Hepatocyte (in vitro differentiated cells): ENCODE data around the gene FOXK1.

Experiments
- EZH2phosphoT487 ChIP-seq: fragments of 200-600 bp; sonication (generic); IDR thresholded peaks from one replicate; pipeline ENCODE4 v1.6.1; 2018; ENCODE audit warnings: antibody characterized with exemption, mild to moderate bottlenecking, low read depth, moderate library complexity; ENCODE audit not compliant: unreplicated experiment, severe bottlenecking
- TF ChIP-seq, protein P1 (sequence below): fragments of 200-600 bp; sonication (generic); IDR thresholded peaks from 2 replicates; pipeline ENCODE4 v1.5.1; 2016; ENCODE audit warnings: antibody characterized with exemption, mild to moderate bottlenecking; ENCODE audit not compliant: poor library complexity

DNA sequence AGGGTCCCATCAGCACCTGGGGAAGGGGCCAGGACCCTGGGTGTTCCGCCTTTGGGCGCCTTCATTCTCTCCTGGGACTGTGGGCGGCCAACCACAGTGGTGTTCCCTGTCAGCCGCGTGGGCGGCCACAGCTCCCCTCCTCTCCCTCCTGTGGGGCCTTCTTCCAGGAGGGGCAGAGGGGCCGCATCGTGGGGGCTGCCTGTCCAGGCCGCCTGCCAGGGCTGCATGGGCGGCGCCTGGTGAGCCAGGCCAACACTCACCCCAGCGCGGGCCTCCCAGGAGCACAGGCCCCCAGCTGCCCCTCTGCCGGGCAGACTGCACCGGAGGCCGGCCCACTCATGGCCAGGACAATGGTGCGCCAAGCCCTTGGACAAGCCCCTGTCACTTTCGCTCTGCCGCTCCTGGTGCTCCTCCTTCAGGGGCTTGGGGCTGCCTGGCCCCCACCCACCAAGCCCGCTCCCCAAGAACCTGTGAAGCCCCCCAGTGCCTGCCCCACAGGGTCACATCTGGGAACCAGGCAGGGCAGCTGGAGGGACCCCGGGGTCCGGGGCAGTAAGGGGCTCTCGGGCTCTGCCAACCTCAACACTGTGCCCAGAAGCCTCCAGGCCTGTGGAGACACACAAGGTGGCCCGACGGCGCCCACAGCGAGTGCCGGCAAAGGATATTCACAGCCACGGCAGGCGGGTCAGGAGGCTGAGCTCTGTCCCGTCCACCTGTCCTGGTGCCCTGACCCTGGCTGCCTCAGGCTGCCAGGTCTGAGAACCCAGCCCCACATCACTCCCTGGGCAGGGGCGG, 136.1 kb downstream of the FOXK1 start:
- TF ChIP-seq, protein P1, sequence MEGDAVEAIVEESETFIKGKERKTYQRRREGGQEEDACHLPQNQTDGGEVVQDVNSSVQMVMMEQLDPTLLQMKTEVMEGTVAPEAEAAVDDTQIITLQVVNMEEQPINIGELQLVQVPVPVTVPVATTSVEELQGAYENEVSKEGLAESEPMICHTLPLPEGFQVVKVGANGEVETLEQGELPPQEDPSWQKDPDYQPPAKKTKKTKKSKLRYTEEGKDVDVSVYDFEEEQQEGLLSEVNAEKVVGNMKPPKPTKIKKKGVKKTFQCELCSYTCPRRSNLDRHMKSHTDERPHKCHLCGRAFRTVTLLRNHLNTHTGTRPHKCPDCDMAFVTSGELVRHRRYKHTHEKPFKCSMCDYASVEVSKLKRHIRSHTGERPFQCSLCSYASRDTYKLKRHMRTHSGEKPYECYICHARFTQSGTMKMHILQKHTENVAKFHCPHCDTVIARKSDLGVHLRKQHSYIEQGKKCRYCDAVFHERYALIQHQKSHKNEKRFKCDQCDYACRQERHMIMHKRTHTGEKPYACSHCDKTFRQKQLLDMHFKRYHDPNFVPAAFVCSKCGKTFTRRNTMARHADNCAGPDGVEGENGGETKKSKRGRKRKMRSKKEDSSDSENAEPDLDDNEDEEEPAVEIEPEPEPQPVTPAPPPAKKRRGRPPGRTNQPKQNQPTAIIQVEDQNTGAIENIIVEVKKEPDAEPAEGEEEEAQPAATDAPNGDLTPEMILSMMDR, result no peak
- TF ChIP-seq EZH2phosphoT487, result no peak
